Fibroblast of skin of scalp (primary cell): Measurements from ENCODE around the gene HOXD8.
A peak's percentile ranks its signal among the peaks of the same experiment; 100 is the strongest.

ENCODE experiments used
- DNase-seq: peaks from one replicate; pipeline ENCODE4 v3.0.0-alpha.2; 2013

Gene HOXD8

GRCh38 chr2:176147800-176148496 is 18.4 kb downstream of the HOXD8 start:
- no peak for DNase-seq

- no peak for DNase-seq
These were observed 19.4 kb downstream of the HOXD8 start for GRCh38 chr2:176148751-176149421.

- DNase-seq, result no peak
These were observed 20.0 kb downstream of the HOXD8 start for GRCh38 chr2:176149481-176149938.

- no peak for DNase-seq
These were observed 20.6 kb downstream of the HOXD8 start for GRCh38 chr2:176149939-176150583.

GRCh38 chr2:176150584-176151441 is 21.3 kb downstream of the HOXD8 start:
- no peak for DNase-seq

- no peak for DNase-seq
These were observed 22.2 kb downstream of the HOXD8 start, which contains the start of gene HOXD4 for GRCh38 chr2:176151442-176152287. HOXD4 (plus strand) TSS chr2:176151550; CDS start chr2:176151634, 84 bp downstream.

- DNase-seq, result no peak
These were observed 23.1 kb downstream of the HOXD8 start for GRCh38 chr2:176152350-176153181.

DNA sequence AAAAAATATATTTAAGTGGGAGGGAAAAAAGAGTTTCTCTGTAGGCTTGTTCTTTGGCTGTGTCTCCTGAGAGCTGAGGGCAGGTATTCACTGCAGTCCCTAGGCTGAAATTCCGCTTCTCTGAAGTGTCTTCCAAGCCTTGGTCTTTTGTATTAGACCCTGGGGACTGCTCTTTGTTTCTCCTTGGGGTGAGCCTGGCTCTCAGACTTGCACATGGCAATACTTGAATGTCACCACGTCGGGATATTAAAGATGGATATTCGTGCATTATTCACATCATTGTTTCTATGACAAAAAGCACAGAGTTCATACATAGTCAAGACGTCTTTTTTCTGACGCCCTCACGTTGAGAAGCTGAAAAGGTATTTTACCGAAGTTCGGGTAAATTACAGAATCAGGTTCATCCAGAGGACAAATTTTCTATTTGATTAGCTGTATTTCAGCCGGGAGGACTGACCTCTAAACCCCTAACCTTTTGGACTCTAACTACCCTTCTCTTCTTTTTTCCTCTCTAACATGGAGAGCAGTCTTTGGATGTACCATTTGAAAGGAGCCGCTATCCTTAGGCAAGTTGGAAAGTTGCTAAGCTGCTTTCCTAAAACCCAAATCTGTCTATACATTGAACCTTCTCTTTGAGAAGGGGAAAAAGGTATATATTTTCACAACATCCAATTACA is 25.2 kb downstream of the HOXD8 start:
- no peak for DNase-seq

DNA sequence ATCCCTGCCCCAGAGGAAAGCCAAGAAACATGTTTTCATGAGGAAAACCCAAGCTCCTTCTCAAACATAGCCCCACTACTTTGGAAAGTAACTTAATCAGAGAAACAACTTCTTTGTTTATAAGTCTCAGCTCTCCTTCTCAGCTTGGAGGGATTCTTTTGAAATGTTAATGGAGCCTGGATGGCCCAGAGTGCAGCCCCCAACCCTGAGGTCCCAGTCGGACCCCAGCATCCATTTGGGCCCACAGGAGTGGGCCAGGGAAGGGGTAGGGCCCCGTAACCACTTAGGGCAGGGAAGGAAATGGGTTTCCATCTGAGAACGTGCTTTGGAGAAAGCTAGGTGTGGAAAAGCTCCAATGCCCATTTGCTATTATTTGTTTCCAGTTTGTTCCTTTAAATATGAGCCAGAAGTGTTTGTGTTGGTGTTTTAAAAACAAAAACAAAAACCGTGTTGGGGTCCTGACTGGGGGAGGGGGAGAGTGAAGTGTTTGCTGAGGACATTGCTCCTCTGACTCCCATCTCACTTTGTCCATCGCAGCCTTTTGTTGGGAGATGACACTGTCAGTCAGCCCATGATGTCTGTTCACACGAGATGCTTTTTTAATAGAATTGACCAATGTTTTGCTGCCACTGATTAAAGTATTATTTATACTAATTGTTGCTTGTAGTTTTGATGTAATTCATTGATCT is 26.0 kb downstream of the HOXD8 start:
- no peak for DNase-seq

GRCh38 chr2:176156301-176156806 is 26.8 kb downstream of the HOXD8 start:
- no peak for DNase-seq

GRCh38 chr2:176156807-176157498 is 27.4 kb downstream of the HOXD8 start, which contains the start of gene HOXD3:
HOXD3 (plus strand) TSS chr2:176157307; CDS start chr2:176169115, 11,808 bp downstream.
- DNase-seq, result no peak

- DNase-seq, result no peak
These were observed 28.1 kb downstream of the HOXD8 start for GRCh38 chr2:176157499-176158185.

GRCh38 chr2:176158186-176158591 is 28.7 kb downstream of the HOXD8 start:
- no peak for DNase-seq

GRCh38 chr2:176158855-176159662 is 29.6 kb downstream of the HOXD8 start:
- DNase-seq, result peak; percentile 51

- no peak for DNase-seq
These were observed 30.3 kb downstream of the HOXD8 start for GRCh38 chr2:176159663-176160250.

GRCh38 chr2:176160251-176160985 is 30.9 kb downstream of the HOXD8 start:
- peak; percentile 59 for DNase-seq
